GM19452 (cell line): ENCODE results near the gene MXD4.
A peak's percentile ranks its signal among the peaks of the same experiment; 100 is the strongest.

Experiments
- ATAC-seq: cut with Tn5 transposase; IDR thresholded peaks from one replicate; pipeline ENCODE4 v1.9.1; 2021; ENCODE audit not compliant: unreplicated experiment

The MXD4 gene

DNA sequence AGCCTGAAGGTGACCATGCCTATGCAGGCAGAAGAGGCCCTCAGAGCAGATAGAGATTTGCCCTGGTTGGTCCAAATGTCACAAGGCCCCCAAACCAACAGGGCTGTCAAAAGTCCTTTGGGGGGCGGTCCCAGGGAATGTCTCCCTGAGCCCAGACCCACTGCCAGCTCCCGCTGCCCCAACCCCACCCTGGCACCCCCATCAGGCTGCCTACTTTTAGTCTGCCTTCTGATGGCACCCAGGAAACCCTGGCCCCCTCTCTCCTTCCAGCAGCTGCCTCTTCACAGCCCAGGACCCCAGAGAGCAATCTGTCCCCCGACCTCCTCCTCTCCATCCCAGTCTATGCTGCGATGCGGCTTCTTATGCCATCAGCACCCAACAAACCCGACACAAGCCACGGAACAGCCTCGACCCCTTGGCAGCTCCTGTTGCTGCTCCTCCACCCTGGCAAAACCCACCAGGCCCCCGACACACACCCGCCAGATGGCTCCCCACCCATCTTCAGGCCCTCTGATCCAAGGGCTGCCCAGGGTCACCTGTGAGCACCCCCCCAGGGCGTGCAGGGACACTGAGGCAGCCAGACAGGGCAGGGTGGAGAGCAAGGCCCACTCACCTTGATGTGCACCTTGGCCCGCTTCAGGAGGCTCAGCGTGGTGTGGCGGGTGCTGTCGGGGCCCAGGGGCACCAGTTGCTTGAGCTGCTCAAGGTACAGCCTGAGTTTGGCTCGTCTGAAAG is 9.9 kb downstream of the MXD4 start:
- ATAC-seq: no peak

DNA sequence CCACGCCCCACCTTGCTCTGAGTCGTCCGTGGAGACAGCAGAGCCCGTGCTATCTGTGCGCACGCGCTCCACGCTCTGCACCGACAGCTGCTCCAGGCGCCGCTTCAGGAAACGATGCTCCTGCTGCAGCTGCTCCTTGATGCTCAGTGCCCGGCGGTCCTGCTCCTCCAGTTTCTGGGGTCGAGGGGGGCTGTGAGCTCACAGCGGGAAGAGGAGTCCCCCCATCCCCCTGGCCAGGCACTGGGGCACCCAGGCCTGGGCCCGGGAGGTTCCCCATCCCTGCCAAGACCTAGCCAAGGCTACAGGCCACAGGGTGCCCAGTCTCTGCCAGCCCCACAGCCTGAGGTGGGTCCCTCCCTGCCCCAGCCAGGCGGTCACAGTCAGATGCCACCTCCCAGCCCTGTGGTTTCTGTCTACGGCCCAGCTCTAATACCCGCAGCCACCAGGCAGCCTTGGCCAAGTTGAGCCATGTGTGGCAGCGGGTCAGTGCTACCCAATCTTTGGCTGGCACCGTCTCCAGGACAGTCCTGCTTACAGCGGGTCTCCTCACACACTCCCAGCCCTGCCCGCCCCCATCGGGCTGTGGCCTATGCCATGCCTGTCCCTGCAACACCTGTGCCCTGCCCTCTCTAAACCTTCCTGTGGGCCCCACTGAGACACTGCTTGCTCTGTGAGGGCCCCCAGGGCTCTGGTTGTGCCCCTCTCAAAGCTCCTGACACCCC is 10.7 kb downstream of the MXD4 start:
- no peak for ATAC-seq

DNA sequence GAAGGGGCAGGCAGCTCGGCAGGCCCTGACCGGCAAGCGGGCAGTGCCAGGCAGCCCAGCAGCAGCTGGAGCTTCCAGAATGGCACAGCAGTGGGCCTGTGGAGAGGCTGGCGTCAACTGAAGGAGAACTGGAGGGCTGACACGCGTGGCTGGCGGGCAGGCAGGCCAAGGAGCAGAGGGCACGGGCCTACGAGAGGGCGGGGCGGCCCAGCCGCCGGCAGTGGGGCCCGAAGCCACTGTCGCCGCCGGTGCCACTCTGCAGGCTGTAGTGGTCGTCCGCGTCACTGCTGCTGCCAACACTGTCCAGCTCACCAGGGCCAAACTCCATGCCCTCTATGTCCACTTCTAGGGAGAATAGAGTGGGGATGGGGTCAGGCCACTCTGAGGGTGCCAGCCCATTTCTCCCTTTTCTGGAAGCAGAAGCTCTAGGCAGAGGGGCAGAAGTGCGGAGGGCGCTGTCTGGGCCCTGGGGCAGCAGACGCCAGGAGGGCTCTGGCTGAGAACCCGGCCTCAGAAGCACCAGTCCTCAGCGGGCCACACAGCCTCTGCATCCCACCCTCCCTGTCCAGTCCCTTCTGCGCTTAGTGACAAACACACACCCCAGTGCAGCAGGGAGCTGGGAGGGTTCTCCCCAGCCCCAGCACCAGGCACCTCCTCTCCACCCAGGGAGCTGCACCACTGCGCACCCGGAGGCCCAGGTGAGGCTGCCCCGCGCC is 11.4 kb downstream of the MXD4 start:
- no peak for ATAC-seq

DNA sequence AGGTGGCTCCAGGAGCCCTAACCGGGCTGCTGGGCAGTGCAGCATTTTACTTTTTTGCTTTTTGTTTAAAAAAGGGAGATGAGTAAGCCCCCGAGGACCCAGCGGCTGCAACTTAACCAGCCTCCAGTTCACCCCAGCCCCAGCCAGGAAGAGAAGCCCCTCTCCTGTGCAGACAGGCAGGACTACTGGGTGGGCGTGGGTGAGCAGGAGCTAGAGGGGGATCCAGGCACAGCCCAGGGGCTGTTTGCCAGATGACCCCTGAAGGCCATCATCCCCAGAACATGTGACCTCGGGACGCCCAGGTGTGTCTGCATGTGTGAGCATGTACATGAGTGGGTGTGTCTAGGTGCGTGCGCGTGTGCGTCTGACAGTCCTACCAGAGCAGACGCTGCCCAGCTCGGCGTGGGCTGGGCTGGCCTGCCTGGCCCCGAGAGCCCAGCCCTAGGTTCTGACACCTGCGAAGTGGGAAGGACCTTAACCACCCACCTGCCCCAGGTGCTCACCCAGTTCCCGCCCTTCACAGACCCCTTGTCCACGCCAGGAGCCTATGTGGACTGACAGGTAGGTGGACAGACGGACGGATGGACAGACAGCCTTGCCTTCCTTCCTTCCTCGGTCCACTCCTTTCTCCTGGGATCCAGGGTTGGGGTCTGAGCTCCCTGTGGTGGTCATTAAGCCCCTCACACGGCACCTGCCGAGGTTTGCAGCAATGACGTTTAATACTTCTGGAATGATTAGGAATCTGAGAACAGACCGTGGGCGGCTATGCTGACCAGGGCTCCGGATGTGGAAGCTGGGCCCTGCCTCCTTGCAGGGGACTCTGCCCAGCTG is 12.2 kb downstream of the MXD4 start:
- ATAC-seq: no peak

DNA sequence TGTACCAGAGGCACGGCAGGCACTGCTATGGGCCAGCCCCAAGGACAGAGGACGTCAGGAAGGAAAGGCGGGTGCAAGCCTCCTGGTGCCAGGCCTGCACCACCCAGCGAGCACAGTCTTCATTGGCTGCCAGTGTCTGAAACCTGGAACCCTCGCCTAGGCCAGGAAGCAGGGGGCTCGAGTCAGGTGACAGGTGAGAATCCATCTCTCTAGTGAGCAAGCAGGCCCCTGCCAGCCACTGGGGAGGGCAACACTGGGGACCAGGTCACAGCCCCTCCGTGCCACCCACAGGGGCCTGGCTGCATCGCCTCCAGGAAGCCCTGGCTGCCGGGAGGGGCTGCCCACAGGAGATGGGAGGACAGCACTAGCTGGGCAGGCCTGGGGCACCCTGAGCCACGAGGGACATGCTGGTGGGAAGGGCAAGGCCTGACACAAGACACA is 13.1 kb downstream of the MXD4 start:
- ATAC-seq: no peak

DNA sequence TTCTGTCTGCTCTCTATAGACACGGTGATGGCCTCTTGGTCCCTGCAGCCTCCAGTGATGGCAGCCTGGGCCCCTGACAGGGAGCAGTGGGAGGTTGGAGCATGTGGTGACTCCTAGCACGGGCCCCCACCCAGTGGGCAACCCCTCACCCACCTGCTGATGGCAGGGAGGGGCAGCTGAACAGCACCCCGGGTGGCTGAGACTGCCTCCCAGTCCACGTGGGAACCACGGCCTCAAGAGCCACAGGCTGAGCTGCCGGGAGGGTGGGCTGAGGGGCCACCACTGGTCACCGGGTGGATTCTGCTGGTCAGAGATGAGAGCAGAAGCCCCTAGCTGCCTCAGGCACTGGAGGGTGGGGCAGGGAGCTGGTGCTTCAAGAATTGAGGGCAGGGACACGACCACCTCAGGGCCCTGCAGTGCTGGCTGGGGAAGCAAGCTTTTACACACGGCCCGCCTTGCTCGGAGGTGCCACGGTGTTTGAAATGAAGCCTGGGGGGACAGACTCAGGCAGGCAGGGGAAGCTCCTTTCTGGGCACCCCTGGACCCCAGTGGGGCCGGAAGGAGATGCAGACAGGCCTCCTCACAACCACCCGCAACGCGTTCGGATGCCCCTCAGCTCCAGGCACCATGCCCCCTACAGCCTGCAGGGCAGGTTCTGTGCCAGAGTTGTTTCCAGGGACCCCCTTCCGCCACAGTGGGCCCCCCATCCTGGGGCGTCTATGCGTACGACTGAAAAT is 13.7 kb downstream of the MXD4 start:
- no peak for ATAC-seq

DNA sequence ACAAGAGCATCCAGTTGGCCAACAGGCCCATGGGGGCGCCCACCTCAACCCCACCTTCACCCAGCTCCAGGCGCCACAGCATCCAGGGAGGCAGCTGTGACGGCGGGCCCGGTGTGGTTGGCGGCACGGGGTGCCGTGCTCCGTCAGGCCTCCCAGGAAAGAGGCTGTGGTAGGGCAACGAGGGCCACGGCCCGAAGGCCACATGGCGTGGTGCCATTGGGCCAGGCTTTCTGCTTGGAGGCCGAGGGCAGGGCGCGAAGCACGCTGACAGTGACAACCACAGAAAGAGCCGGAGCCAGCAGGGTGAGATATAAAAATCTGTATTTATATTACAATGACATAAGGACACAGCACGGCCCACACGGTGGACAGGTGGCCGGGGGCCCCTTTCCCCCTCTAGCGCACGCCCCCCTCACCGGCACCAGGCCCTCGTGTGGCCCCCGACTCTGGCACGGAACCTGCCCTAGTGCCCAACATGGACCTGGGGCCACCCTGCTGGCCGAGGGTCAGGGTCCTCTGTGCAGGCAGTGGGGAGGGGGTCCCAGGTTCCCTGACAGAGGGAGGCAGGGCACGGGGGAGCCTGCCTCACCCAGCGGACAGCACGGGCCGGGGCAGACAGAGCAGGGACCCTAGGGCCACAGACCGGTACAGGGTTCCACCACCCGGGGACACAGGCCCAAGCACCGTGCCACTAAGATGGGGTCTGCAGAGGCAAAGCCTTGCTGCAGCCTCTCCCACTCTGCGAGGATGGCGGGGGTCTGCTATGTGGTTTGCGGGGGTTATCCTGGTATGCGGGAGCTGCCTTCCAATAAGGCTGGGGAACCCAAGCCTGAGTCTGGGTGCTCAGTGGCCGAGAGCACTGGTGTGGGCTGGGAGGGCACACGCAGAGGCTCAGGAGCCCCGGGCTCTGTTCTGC is 14.5 kb downstream of the MXD4 start:
- no peak for ATAC-seq

DNA sequence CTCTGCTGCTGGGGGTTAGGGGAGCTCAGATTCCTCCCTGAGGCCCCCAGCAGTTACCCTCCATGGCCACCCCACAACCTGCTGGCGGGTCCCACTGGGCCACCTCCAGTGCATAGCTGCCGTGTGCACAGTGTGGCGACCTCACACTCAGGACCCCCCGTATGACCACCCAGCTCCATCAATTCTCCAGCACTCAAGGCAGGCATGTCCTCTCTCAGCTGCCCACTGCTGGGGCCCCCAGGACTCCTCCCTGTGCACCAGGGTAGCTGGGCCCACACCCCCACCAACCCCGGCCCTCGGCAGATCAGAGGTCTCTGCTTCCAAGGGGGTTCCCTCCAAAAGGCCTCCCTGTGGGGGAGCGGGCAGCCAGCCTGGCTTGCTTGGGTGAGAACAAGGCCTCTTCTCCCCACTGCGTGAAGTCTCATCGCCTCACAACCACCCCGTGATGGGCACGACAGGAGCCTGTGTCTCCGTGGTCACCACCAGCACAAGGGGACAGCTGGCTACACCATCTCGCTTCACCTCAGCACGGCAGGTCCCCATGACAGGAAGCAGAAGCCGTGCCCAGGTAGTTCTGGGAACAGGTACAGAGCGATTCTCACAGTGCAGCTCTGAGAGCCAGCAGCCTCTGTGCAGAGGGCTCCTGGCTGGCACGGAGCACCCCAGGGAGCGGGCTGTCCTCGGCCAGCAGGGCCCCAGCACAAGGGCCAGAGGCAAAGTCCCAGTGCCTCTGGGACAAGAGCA is 15.4 kb downstream of the MXD4 start:
- ATAC-seq: no peak

DNA sequence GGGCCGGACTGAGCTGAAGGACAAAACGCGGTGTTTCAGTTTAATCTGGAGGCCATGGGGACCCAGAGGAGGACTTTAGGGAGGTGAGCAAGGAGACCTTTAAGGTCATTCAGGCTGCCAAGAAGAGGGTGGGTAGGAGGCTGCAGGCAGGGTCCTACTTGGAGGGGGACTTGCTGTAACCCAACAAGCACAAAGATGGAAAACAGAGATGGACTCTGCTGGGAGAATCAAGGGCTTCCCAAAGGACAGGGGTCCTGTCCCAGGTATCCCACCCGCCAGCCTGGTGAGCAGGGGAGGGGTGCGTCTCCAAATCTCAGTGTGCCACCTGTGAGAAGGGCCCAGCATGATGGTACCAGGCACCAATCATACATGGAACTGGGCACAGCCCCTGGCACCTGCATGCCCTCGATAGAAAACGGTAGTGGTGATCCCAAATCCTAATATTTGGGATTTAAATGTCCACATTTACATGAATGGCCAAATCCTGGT is 16.1 kb downstream of the MXD4 start:
- no peak for ATAC-seq

DNA sequence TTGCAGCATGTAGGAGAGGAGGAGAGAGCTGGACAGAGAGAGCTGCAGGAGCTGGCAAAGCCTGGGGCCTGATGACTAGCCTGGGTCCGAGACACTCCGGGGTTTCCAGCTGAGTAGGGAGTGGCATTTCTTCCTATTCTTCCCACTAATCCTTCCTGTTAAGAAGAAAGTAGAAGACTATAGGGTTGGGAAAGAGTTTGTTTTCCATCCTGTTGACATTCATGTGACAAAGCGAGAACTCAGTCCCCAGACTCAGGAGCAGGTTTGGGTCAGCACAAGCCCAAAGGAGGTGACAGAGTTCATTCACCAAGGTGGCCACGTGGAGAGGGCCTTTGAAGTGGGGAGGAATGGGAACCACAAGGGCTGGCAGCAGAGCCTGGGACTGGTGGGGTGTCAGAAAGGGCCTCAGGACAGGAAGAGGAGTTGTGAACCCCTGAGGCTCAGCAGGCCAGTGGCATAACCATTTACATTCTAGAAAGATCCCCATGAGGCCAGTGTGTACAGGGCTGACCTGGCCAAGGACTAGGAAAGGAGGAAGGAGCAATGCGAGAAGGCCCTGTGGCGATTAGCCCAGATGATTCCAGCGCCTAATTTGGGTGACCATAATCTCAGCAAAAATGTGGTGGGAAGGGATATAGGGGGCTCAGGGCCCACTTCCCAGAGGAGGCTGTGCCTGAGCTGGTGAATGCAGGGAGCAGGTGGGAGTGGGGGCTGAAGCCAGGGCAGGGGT is 16.7 kb downstream of the MXD4 start:
- no peak for ATAC-seq

DNA sequence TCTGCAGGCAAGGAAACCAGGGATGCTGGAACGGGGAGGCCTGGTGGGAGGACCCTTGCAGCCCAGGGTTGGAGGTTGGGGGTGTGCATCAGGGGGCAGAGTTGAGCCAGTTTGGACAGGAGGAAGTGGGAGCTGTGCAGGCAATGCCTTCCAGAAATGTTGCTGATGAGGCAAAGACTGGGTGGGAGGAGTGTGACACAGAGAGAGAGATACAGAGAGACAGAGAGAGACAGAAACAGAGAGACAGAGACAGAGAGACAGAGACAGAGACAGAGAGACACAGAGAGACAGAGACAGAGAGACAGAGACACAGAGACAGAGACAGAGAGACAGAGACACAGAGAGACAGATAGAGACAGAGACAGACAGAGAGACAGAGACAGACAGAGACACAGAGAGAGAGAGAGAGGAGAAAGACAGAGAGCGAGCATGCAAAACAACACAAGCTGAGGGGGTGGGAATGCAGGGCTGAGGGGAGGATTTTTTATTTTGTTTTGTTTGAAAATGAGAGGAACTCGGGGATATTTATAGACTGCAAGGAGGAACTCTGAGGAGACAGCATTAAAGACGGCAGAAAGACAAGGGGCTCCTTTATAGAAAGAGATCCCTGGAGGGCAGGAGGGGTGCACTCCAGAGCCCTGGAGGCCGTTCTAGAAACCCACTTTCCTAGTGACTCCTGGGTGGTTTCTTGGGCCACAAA is 18.1 kb downstream of the MXD4 start:
- no peak for ATAC-seq

DNA sequence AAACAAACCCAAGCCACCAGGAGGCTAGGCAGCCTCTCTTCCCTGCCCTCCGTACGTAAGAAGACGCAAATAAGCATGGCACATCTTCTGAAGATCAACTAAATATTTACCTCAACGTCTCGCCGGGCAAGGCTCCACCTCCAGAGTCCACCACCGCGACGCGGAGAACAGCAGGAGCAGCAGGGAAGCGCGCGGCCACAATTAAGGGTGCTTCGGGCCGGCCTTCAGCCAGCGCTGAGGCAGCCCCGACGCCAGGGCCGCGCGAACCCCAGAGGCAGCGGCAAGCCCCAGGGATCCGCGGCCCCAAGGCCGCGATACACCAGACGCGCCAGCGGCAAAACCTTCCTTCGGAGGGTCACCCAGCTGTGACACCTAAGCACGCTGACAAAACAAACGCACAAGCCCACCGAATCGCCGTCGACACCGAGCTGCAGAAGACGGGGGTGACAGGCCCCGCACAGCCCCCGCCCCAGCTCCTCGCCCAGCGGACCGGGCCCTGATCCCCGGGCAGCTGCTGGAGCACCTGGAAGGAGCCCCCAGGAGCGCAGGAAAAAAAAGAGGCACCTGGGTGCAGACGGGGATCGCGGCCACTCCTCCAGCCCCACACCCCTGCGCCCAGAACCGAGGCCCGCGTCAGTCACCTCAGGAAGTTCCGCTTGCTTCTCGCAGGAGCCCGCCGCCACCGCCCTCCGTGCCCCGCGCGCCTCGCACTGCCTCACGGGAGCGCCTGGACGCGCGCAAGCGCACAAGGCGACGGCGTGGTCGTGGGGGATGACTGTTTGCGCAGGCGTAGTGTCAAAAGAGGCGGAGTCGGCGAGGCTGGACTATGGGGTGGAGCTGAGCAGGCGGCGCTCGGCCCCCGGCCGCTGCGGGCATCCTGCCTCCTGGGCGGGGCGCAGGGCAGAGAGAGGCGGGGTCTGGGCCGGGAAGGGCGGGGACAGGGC is 20.2 kb downstream of the MXD4 start, which contains the start of the genes HAUS3 and POLN:
Gene HAUS3 (minus strand): TSS at position 712 of the 944 bp plus-strand sequence. CDS start 1,175 bp downstream, outside the sequence.
Gene POLN (minus strand): TSS at position 712 of the 944 bp plus-strand sequence. CDS start 12,890 bp downstream, outside the sequence.
- ATAC-seq: peak; percentile 89

DNA sequence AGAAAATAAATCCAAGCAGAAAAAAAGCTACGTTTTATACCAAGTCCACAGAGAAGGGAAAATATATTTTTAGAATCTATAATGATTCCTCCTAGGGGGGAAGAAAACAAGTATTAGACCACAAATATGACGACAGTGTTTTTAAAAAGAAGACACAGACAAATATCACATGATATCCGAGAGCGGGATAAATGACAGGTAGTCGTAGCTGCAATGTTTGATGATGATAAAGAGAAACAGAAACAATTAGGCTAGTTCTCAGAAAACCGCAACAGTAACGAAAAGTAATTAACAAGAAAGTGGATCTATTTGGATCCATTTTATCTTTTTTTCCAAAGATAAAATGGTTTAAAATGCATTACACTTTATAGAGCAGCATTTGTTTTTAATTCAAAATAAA is 20.9 kb downstream of the MXD4 start:
- no peak for ATAC-seq

DNA sequence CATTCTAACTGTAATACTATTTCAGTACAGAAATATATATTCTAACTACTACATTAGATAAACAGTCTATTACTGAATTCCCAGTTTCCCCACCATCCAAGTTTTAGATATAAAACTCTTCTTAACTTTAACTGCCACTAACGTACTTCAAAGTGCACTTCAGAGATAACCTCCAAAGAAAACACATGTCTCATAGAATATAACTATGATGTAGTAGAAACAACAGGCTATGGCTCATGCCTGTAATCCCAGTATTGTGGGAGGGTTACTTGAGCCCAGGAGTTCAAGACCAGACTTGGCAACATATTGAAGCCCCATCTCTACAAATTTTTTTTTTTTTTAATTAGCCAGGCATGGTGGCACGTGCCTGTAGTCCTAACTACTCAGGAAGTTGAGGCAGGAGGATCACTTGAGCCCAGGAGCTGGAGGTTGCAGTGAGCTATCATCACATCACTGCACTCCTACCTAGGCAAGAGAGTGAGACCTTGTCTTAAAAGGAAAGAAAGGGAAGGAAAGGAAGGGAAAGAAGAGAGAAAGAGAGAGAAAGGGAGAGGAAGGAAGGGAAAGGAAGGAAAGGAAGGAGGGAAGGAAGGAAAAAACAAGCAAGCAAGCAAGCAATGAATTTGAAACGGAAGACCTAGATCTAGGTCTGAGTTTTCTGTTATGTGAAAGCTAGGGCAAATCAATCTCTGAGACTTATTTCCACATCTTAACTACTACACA is 24.8 kb downstream of the MXD4 start:
- ATAC-seq: no peak

DNA sequence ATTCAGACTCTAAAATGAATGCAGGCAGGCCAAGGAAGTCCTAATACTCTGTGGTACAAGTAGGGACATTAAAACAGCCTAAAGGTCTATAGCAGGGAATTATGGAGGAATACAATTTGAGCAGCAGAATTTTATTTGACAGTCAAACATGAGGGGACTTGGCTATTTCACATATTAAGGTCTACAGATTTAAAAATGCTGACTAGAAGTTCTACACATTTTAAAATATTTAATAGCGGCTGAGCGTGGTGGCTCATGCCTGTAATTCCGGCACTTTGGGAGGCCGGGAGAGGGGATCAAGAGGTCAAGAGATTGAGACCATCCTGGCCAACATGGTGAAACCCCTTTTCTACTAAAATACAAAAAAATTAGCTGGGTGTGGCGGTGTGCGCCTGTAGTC is 30.8 kb downstream of the MXD4 start:
- ATAC-seq: no peak
